Colon (tissue), 2 donors: Measurements from ENCODE around the gene DAZAP2.

ENCODE experiments used
- FAIRE-seq: peaks from 2 replicates; lab custom pipeline; 2012; peaks lifted over from hg19 to GRCh38; lab: Jason Lieb, UNC
- donor health status: control.
- donor health status: control.

The DAZAP2 gene

GRCh38 chr12:51238510-51239334 lies at the start of gene DAZAP2:
Gene DAZAP2, plus strand, starts transcription at chr12:51238826. Its CDS starts 82 bp downstream, at chr12:51238908.
- FAIRE-seq: no peak

- no peak for FAIRE-seq
These were observed 48.8 kb upstream of the DAZAP2 start for GRCh38 chr12:51189790-51190355.

- no peak for FAIRE-seq
These were observed 47.8 kb upstream of the DAZAP2 start for GRCh38 chr12:51190820-51191219.

GRCh38 chr12:51191516-51192283 lies 46.9 kb upstream of the DAZAP2 start:
- FAIRE-seq: no peak

- FAIRE-seq: no peak
These were observed 46.3 kb upstream of the DAZAP2 start for GRCh38 chr12:51192284-51192671.

- no peak for FAIRE-seq
These were observed 42.8 kb upstream of the DAZAP2 start for GRCh38 chr12:51195841-51196240.

GRCh38 chr12:51196547-51196946 lies 42.1 kb upstream of the DAZAP2 start:
- no peak for FAIRE-seq

GRCh38 chr12:51197736-51198567 lies 40.7 kb upstream of the DAZAP2 start:
- FAIRE-seq: no peak

- no peak for FAIRE-seq
These were observed 39.9 kb upstream of the DAZAP2 start for GRCh38 chr12:51198568-51199365.

- FAIRE-seq: no peak
These were observed 39.2 kb upstream of the DAZAP2 start for GRCh38 chr12:51199366-51199945.

GRCh38 chr12:51200156-51200555 lies 38.5 kb upstream of the DAZAP2 start:
- no peak for FAIRE-seq

- FAIRE-seq: no peak
These were observed 37.8 kb upstream of the DAZAP2 start for GRCh38 chr12:51200806-51201205.

- no peak for FAIRE-seq
These were observed 35.9 kb upstream of the DAZAP2 start for GRCh38 chr12:51202718-51203117.

GRCh38 chr12:51205350-51205749 lies 33.3 kb upstream of the DAZAP2 start:
- FAIRE-seq: no peak

- FAIRE-seq: no peak
These were observed 30.5 kb upstream of the DAZAP2 start for GRCh38 chr12:51208016-51208660.

GRCh38 chr12:51209259-51209658 lies 29.4 kb upstream of the DAZAP2 start:
- FAIRE-seq: no peak

GRCh38 chr12:51210690-51211395 lies 27.8 kb upstream of the DAZAP2 start:
- FAIRE-seq: no peak

GRCh38 chr12:51214895-51215294 lies 23.7 kb upstream of the DAZAP2 start:
- FAIRE-seq: no peak

GRCh38 chr12:51216642-51217041 lies 22.0 kb upstream of the DAZAP2 start:
- no peak for FAIRE-seq
